Stimulated activated naive CD8-positive, alpha-beta T cell treated with anti-CD3 and anti-CD28 coated beads, Interleukin-15, amount 100 ng/mL, for 72 hours (primary cell): ENCODE data around the gene MXRA7.
"Not testable (repeated sequence)": the region's sequence is repeated elsewhere in the genome, so short reads cannot be mapped to it uniquely, and the experiment has no call there.

Source experiments
- ATAC-seq: fragments of 150-1000 bp; cut with Tn5 transposase; 2 replicates; pipeline ENCODE4 v1.10.0; 2021; ENCODE audit warnings: mild to moderate bottlenecking, moderate library complexity
- DNase-seq, 2 donors: peaks; one replicate each; pipeline ENCODE4 v3.0.0; 2021 to 2022
- H3K27ac Mint-ChIP-seq, 2 donors: one replicate each; pipeline ENCODE4 v1.8.0; 2022; ENCODE audit warnings: mild to moderate bottlenecking in 2 of 2, mixed read lengths in 2 of 2, moderate library complexity in 2 of 2
- H3K27me3 Mint-ChIP-seq: one replicate; pipeline ENCODE4 v1.8.0; 2022; ENCODE audit warnings: mixed read lengths
- H3K4me1 Mint-ChIP-seq: one replicate; pipeline ENCODE4 v1.8.0; 2022; ENCODE audit warnings: mild to moderate bottlenecking, mixed read lengths
- H3K4me3 Mint-ChIP-seq, 2 donors: one replicate each; pipeline ENCODE4 v1.8.0; 2022; ENCODE audit warnings: mild to moderate bottlenecking in 2 of 2, mixed read lengths in 2 of 2, moderate library complexity in 1 of 2
- H3K9me3 Mint-ChIP-seq, 2 donors: one replicate each; pipeline ENCODE4 v1.8.0; 2022; ENCODE audit warnings: mixed read lengths in 2 of 2

The MXRA7 gene

GRCh38 chr17:76738468-76738850 is 27.7 kb upstream of the MXRA7 start:
- DNase-seq: no peak
- no peaks in the 10 kb centered on the region for H3K27me3 Mint-ChIP-seq
- H3K27ac Mint-ChIP-seq: peak overlapping the region; percentile 42 to 100
- no peaks in the 10 kb centered on the region for H3K9me3 Mint-ChIP-seq
- no peak for ATAC-seq
- H3K4me3 Mint-ChIP-seq: peak overlapping the region; percentile 97 to 98
- H3K4me1 Mint-ChIP-seq: peaks cover 29% of the 10 kb centered on the region

DNA sequence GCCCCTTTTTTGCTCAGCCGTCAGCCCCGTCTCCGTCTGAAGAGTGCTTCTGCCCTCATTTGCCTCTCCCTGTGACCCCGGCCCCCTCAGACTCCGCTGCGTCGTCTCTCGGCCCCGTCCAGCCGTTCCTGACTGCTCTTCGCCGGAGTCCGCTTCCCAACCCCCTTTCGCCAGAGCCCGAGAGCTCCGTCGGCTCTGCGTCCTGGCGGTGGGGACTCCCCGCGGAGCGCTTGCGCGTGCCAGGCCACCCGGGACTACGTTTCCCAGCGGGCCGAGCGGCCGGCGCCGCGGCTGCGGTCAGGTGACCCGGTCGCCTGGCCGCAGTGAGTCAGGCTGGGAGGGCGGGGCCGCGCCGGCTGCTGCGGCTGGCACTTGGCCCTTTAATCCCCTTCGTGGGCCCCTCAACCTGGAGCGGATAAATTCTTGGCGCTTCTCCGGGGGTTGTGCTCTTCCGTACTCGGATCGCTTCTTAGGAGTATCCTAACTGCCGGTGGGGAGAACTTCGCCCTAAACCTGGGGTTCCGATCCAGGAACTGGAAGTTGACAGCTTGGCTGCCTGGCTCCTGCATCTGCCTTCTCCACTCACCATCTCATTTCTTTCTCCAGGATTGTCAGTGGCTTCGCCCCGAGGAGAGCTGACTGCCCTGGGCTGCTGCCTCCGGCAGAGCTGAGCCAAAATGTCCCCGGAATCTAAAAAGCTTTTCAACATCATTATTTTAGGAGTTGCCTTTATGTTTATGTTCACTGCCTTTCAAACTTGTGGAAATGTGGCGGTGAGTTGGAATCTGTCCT is 27.1 kb upstream of the MXRA7 start, which contains the start of gene MFSD11:
TSS of gene MFSD11 (plus strand) at position 444 of the 792 bp plus-strand sequence. CDS start at position 678, 234 bp downstream.
- ATAC-seq: peak; percentile 79
- H3K4me3 Mint-ChIP-seq: peak within 1 kb of the TSS; percentile 97 to 98
- no peaks in the 10 kb centered on the region for H3K27me3 Mint-ChIP-seq
- peak within 1 kb of the TSS; percentile 100 for H3K27ac Mint-ChIP-seq
- H3K4me1 Mint-ChIP-seq: peaks cover 34% of the 10 kb centered on the region
- no peaks in the 10 kb centered on the region for H3K9me3 Mint-ChIP-seq
- peak; percentile 94 to 95 for DNase-seq

GRCh38 chr17:76737082-76737675 is 26.4 kb upstream of the MXRA7 start, which contains the start of gene SRSF2:
Gene SRSF2, minus strand, starts transcription at chr17:76737331. Its CDS starts 171 bp downstream, at chr17:76737160.
- H3K27ac Mint-ChIP-seq: peak within 1 kb of the TSS; percentile 100
- H3K4me1 Mint-ChIP-seq: peaks cover 41% of the 10 kb centered on the region
- H3K27me3 Mint-ChIP-seq: no peaks in the 10 kb centered on the region
- peak; percentile 79 for ATAC-seq
- peak within 1 kb of the TSS; percentile 97 to 98 for H3K4me3 Mint-ChIP-seq
- peak; percentile 100 for DNase-seq
- no peaks in the 10 kb centered on the region for H3K9me3 Mint-ChIP-seq

DNA sequence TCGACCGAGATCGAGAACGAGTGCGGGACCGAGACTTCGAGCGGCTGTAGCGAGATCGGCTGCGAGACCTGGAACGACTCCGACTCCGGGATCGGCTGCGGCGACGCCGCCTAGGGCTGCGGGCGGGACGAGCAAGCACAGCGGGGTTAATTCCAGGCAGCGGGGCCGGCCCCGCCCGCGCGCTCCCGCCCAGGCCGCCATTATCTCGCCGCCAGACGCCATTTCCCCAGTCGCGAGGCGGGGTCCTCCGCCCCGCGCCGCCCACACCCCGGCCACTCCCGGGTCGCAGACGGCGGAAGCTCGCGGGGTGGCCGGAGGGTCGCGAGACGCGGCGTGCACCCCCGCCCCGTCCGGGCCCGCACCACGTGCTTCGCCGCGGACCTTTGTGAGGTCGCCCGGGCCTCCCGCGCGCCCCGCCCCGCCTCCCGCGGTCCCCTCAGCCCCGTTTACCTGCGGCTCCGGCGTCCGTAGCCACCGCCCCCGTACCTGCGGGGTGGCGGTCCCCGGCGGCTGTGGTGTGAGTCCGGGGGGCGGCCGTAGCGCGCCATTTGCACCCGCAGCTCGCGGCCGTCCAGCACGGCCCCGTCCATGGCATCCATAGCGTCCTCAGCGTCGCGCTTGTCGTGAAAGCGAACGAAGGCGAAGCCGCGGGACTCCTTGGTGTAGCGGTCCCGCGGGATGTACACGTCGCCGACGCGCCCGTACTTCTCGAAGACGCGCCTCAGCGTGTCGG is 25.8 kb upstream of the MXRA7 start:
- Mint-ChIP-seq H3K4me1 (peaks cover 47% of the 10 kb centered on the region), H3K27ac (peak overlapping the region; percentile 100), H3K4me3 (peak overlapping the region; percentile 97 to 98), H3K27me3 (no peaks in the 10 kb centered on the region), H3K9me3 (no peaks in the 10 kb centered on the region)
- DNase-seq: peak; percentile 66 to 78
- ATAC-seq: peak; percentile 30

- ATAC-seq: no peak
- Mint-ChIP-seq H3K4me3 (peak overlapping the region; percentile 96 to 97), H3K27me3 (no peaks in the 10 kb centered on the region), H3K4me1 (peaks cover 54% of the 10 kb centered on the region), H3K27ac (peak overlapping the region; percentile 96 to 98), H3K9me3 (no peaks in the 10 kb centered on the region)
- DNase-seq: no peak
Observed at GRCh38 chr17:76735586-76736348, 25.0 kb upstream of the MXRA7 start.

GRCh38 chr17:76735006-76735405 is 24.2 kb upstream of the MXRA7 start:
- Mint-ChIP-seq H3K27ac (peak overlapping the region; percentile 90 to 97), H3K4me1 (peaks cover 61% of the 10 kb centered on the region), H3K9me3 (no peaks in the 10 kb centered on the region), H3K27me3 (no peaks in the 10 kb centered on the region), H3K4me3 (peak overlapping the region; percentile 96 to 97)
- DNase-seq (no peak), ATAC-seq (no peak)

DNA sequence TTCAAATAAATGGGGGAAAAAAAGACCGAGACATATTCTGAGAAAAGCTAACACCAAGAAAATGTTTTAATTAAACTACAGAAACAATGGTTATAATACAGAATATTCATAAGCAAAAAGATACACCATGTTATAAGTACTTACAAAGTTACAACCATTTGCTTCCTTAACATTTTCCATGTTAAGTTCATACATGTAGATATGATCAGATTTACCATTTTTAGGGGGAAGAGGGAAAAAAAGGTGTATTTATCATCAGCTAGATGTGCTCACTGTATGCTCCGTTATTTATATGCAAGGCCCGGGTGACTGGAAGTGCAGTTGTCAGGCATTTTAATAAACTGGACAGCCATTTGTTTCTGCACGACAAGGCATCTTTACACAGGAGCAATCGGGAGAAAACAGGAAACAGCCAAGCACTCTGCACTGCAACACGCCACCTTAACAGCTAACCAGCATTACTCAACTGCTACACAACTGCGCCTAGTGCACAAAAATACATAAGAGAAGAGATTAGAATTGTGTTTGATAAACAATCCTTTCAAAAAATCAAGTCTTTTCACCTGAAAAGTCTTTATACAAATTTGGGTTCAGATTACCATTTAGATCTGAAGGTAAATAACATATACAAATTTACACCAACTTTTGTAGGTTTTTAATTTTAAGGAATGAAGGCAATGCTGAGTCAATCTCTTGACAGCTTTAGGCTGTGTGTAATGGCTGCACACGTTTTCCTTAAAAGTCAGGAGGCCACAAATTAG is 23.5 kb upstream of the MXRA7 start:
- no peaks in the 10 kb centered on the region for H3K27me3 Mint-ChIP-seq
- ATAC-seq (no peak), DNase-seq (no peak)
- peak overlapping the region; percentile 90 to 97 for H3K27ac Mint-ChIP-seq
- no peaks in the 10 kb centered on the region for H3K9me3 Mint-ChIP-seq
- peaks cover 63% of the 10 kb centered on the region for H3K4me1 Mint-ChIP-seq
- peak overlapping the region; percentile 96 to 97 for H3K4me3 Mint-ChIP-seq

- Mint-ChIP-seq H3K4me1 (peaks cover 64% of the 10 kb centered on the region), H3K27me3 (no peaks in the 10 kb centered on the region), H3K27ac (peak overlapping the region; percentile 67 to 97), H3K9me3 (no peaks in the 10 kb centered on the region), H3K4me3 (peak overlapping the region; percentile 96 to 97)
- ATAC-seq: no peak
- no peak for DNase-seq
Observed at GRCh38 chr17:76733618-76733957, 22.8 kb upstream of the MXRA7 start.

GRCh38 chr17:76732734-76733617 is 22.2 kb upstream of the MXRA7 start:
- Mint-ChIP-seq H3K4me1 (peaks cover 65% of the 10 kb centered on the region), H3K27me3 (no peaks in the 10 kb centered on the region), H3K27ac (peak overlapping the region in 1 of 2 donors; percentile 67), H3K9me3 (no peaks in the 10 kb centered on the region), H3K4me3 (peak overlapping the region; percentile 96 to 97)
- no peak for DNase-seq
- ATAC-seq: no peak

- not testable (repeated sequence) for H3K27me3 Mint-ChIP-seq, H3K9me3 Mint-ChIP-seq, ATAC-seq, DNase-seq
- Mint-ChIP-seq H3K27ac (peak overlapping the region in 1 of 2 donors; percentile 71), H3K4me3 (peak overlapping the region; percentile 19 to 26), H3K4me1 (peaks cover 71% of the 10 kb centered on the region)
Observed at GRCh38 chr17:76731800-76732733, 21.3 kb upstream of the MXRA7 start.

GRCh38 chr17:76727745-76728456 is 17.1 kb upstream of the MXRA7 start:
- no peak for DNase-seq
- ATAC-seq: no peak
- Mint-ChIP-seq H3K27me3 (no peaks in the 10 kb centered on the region), H3K4me3 (peak overlapping the region; percentile 96 to 97), H3K9me3 (no peaks in the 10 kb centered on the region), H3K4me1 (peaks cover 81% of the 10 kb centered on the region), H3K27ac (peak overlapping the region; percentile 95 to 99)
